Measurements from ENCODE around the gene SBSN. TPM values are rescaled to one million over a fixed set of nuclear protein-coding genes. Genes with fewer than 3 reads are reported as not detected.

The SBSN gene
- total RNA-seq, 1 donor from 2014 or later, result 0.21 TPM

Other genes with a start within 250 kb of the SBSN start
- gene HAMP, start 245.8 kb downstream of the SBSN start, total RNA-seq, result 0.47 and 0.57 TPM in 2 replicates
- gene MAG, start 236.2 kb downstream of the SBSN start, total RNA-seq, result not detected in 2 replicates
- gene CD22, start 199.1 kb downstream of the SBSN start, total RNA-seq, result not detected in 2 replicates
- gene FFAR1, start 180.4 kb downstream of the SBSN start, total RNA-seq, result not detected in 2 replicates
- gene FFAR3, start 169.9 kb downstream of the SBSN start, total RNA-seq, result not detected in 2 replicates
- not detected in 2 replicates for gene GPR42, start 157.2 kb downstream of the SBSN start, total RNA-seq
- not detected in 2 replicates for gene FFAR2, start 80.1 kb downstream of the SBSN start, total RNA-seq
- not detected in 2 replicates for gene KRTDAP, start 37.8 kb downstream of the SBSN start, total RNA-seq
- not detected in 2 replicates for gene DMKN, start 14.7 kb downstream of the SBSN start, total RNA-seq
- not detected in 2 replicates for gene GAPDHS, start 5.1 kb upstream of the SBSN start, total RNA-seq
- gene TMEM147, start 17.3 kb upstream of the SBSN start, total RNA-seq, result 95.1 and 105 TPM in 2 replicates
- gene ATP4A, start 35.3 kb upstream of the SBSN start, total RNA-seq, result not detected in 2 replicates
- not detected in 2 replicates for gene PMIS2, start 57.9 kb upstream of the SBSN start, total RNA-seq
- 52.8 and 55.9 TPM in 2 replicates for gene HAUS5, start 84.4 kb upstream of the SBSN start, total RNA-seq
- gene RBM42, start 100.7 kb upstream of the SBSN start, total RNA-seq, result 88.1 and 96.8 TPM in 2 replicates
- gene ETV2, start 113.4 kb upstream of the SBSN start, total RNA-seq, result 1.7 and 1.8 TPM in 2 replicates
- 329 and 339 TPM in 2 replicates for gene COX6B1, start 120.0 kb upstream of the SBSN start, total RNA-seq
- gene UPK1A, start 138.2 kb upstream of the SBSN start, total RNA-seq, result not detected in 2 replicates
- not detected in 2 replicates for gene ZBTB32, start 176.2 kb upstream of the SBSN start, total RNA-seq
- gene KMT2B, start 189.7 kb upstream of the SBSN start, total RNA-seq, result 60.1 and 64.2 TPM in 2 replicates
- 4.2 and 6.3 TPM in 2 replicates for gene IGFLR1, start 214.1 kb upstream of the SBSN start, total RNA-seq
- gene U2AF1L4, start 217.1 kb upstream of the SBSN start, total RNA-seq, result 19.4 and 21.6 TPM in 2 replicates
- gene PSENEN, start 217.3 kb upstream of the SBSN start, total RNA-seq, result 67.3 and 69.2 TPM in 2 replicates
- 7.5 and 12.5 TPM in 2 replicates for gene LIN37, start 220.3 kb upstream of the SBSN start, total RNA-seq
- gene HSPB6, start 228.7 kb upstream of the SBSN start, total RNA-seq, result 0.37 and 0.64 TPM in 2 replicates
- 63.4 and 64.0 TPM in 2 replicates for gene PROSER3, start 229.9 kb upstream of the SBSN start, total RNA-seq
- 109 and 110 TPM in 2 replicates for gene ARHGAP33, start 247.3 kb upstream of the SBSN start, total RNA-seq

Measured in neural crest cell (in vitro differentiated cells).